H1 (cell line): ENCODE measurements around the gene HSF5. TPM values are rescaled to one million over a fixed set of nuclear protein-coding genes. Genes with fewer than 3 reads are reported as not detected.

ENCODE experiments used
- CTCF ChIA-PET: fragments of 300-600 bp; sonication (Branson Sonifier 250); formaldehyde crosslinking; loops from one replicate; lab custom pipeline; 2021; ENCODE audit not compliant: partially characterized antibody; lab: Charles Lee
- POLR2A ChIA-PET: fragments of 300-600 bp; sonication (Branson Sonifier 250); formaldehyde crosslinking; loops from one replicate; lab custom pipeline; 2021; ENCODE audit warnings: inconsistent platforms; ENCODE audit not compliant: partially characterized antibody; lab: Charles Lee
- DNase-seq, 2 experiments: peaks; one replicate each; pipeline versions ENCODE4 v3.0.0 to v3.0.0-alpha.2; 2010 to 2022; ENCODE audit warnings: low spot score in 2 of 2, low read depth in 1 of 2, mixed read lengths in 1 of 2
- FAIRE-seq: peaks from 2 replicates; lab custom pipeline; 2011; peaks lifted over from hg19 to GRCh38; lab: Jason Lieb, UNC
- H2AFZ ChIP-seq: 2 replicates; pipeline ENCODE4 v1.8.1; 2012; ENCODE audit warnings: low read length, inconsistent platforms
- H2AK5ac ChIP-seq: 2 replicates; pipeline ENCODE4 v1.6.1; 2013; ENCODE audit warnings: low read depth, low read length
- H2BK120ac ChIP-seq: replicated peaks from 2 replicates; pipeline ENCODE3; 2013; ENCODE audit warnings: low read depth, low read length, inconsistent platforms
- H2BK12ac ChIP-seq: 2 replicates; pipeline ENCODE4 v1.6.1; 2013; ENCODE audit warnings: low read depth, low read length
- H2BK15ac ChIP-seq: 2 replicates; pipeline ENCODE4 v1.6.1; 2013; ENCODE audit warnings: low read length
- H2BK20ac ChIP-seq: 2 replicates; pipeline ENCODE4 v1.6.1; 2013; ENCODE audit warnings: low read length
- H2BK5ac ChIP-seq: 2 replicates; pipeline ENCODE4 v1.6.1; 2013; ENCODE audit warnings: low read depth, low read length
- H3K14ac ChIP-seq: 2 replicates; pipeline ENCODE4 v1.6.1; 2013; ENCODE audit warnings: inconsistent platforms; ENCODE audit not compliant: insufficient read length
- H3K18ac ChIP-seq: 2 replicates; pipeline ENCODE4 v1.6.1; 2013; ENCODE audit warnings: low read length; ENCODE audit errors: extremely low read depth
- H3K23ac ChIP-seq: 2 replicates; pipeline ENCODE4 v1.6.1; 2013; ENCODE audit warnings: inconsistent platforms; ENCODE audit not compliant: insufficient read length
- H3K23me2 ChIP-seq: 2 replicates; pipeline ENCODE4 v1.6.1; 2013; ENCODE audit warnings: low read depth, low read length
- H3K27ac ChIP-seq: 2 replicates; pipeline ENCODE4 v1.6.1; 2011; ENCODE audit warnings: low read depth, low read length, inconsistent platforms
- H3K27me3 ChIP-seq, 4 experiments: replicated peaks in 1 of 4; 1 replicate in 1 of 4; 2 replicates in 3 of 4; pipeline versions ENCODE4 v1.6.1 to v1.8.1; 2011 to 2013; ENCODE audit warnings: low read length in 3 of 4, mild to moderate bottlenecking in 3 of 4, inconsistent platforms in 2 of 4, mixed read lengths in 2 of 4, moderate library complexity in 1 of 4; ENCODE audit not compliant: control insufficient read depth in 3 of 4, insufficient read depth in 3 of 4; ENCODE audit errors: extremely low read depth in 1 of 4
- H3K36me3 ChIP-seq, 4 experiments: 2 replicates each; pipeline versions ENCODE4 v1.6.1 to v1.8.1; 2011 to 2013; ENCODE audit warnings: mild to moderate bottlenecking in 4 of 4, low read length in 3 of 4, moderate library complexity in 2 of 4, control low read depth in 1 of 4, inconsistent platforms in 1 of 4; ENCODE audit not compliant: insufficient read depth in 4 of 4, control insufficient read depth in 2 of 4
- H3K4ac ChIP-seq: replicated peaks from 2 replicates; pipeline ENCODE3; 2013; ENCODE audit warnings: low read length, low read depth, mixed read lengths, inconsistent platforms; ENCODE audit not compliant: insufficient read length
- H3K4me1 ChIP-seq, 4 experiments: replicated peaks in 1 of 4; 1 replicate in 1 of 4; 2 replicates in 3 of 4; pipeline versions ENCODE4 v1.6.1 to v1.8.1; 2011 to 2013; ENCODE audit warnings: low read length in 3 of 4, inconsistent platforms in 2 of 4, mixed read lengths in 1 of 4; ENCODE audit not compliant: insufficient read depth in 4 of 4, control insufficient read depth in 3 of 4
- H3K4me2 ChIP-seq, 2 experiments: 2 replicates each; pipeline versions ENCODE4 v1.6.1 to v1.8.1; 2011 to 2013; ENCODE audit warnings: low read depth in 2 of 2, low read length in 2 of 2, control low read depth in 1 of 2, inconsistent platforms in 1 of 2, mild to moderate bottlenecking in 1 of 2; ENCODE audit not compliant: insufficient read depth in 1 of 2
- H3K4me3 ChIP-seq, 4 experiments: fragments of 200-600, 300-600 bp in 1 of 4; sonication (generic), shearing (Covaris generic), sonication (Bioruptor Twin) in 1 of 4; 2 replicates each; pipeline versions ENCODE4 v1.5.1 to v1.8.1; 2011 to 2016; ENCODE audit warnings: low read length in 4 of 4, low read depth in 3 of 4, control low read depth in 2 of 4, inconsistent platforms in 2 of 4, mild to moderate bottlenecking in 2 of 4, mixed read lengths in 1 of 4, moderate library complexity in 1 of 4; ENCODE audit not compliant: insufficient read depth in 2 of 4; ENCODE audit errors: extremely low read depth in 1 of 4
- H3K56ac ChIP-seq: replicated peaks from 2 replicates; pipeline ENCODE3; 2013; ENCODE audit warnings: low read depth, mild to moderate bottlenecking, mixed read lengths, low read length, inconsistent platforms; ENCODE audit not compliant: insufficient read length
- H3K79me1 ChIP-seq: 2 replicates; pipeline ENCODE4 v1.6.1; 2013; ENCODE audit warnings: low read depth, low read length, control low read depth
- H3K79me2 ChIP-seq, 2 experiments: 2 replicates each; pipeline versions ENCODE4 v1.6.1 to v1.8.1; 2012 to 2013; ENCODE audit warnings: low read length in 2 of 2, mild to moderate bottlenecking in 2 of 2, inconsistent platforms in 1 of 2; ENCODE audit not compliant: insufficient read depth in 2 of 2, control insufficient read depth in 1 of 2
- H3K9ac ChIP-seq, 4 experiments: replicated peaks in 1 of 4; 1 replicate in 1 of 4; 2 replicates in 3 of 4; pipeline versions ENCODE4 v1.6.1 to v1.8.1; 2011 to 2013; ENCODE audit warnings: low read depth in 3 of 4, low read length in 3 of 4, control low read depth in 2 of 4, mild to moderate bottlenecking in 2 of 4, moderate library complexity in 2 of 4, inconsistent platforms in 1 of 4; ENCODE audit errors: extremely low read depth in 1 of 4
- H3K9me3 ChIP-seq, 2 experiments: 2 replicates each; pipeline versions ENCODE4 v1.6.1 to v1.8.1; 2012 to 2013; ENCODE audit warnings: mild to moderate bottlenecking in 2 of 2, moderate library complexity in 2 of 2, control low read depth in 1 of 2, inconsistent platforms in 1 of 2, low read depth in 1 of 2, low read length in 1 of 2, mixed read lengths in 1 of 2; ENCODE audit not compliant: insufficient read depth in 2 of 2
- H4K20me1 ChIP-seq, 2 experiments: replicated peaks in 1 of 2; 2 replicates each; pipeline versions ENCODE3 to v1.8.1; 2011 to 2013; ENCODE audit warnings: inconsistent platforms in 2 of 2, low read length in 2 of 2, mild to moderate bottlenecking in 1 of 2; ENCODE audit not compliant: insufficient read depth in 2 of 2, control insufficient read depth in 1 of 2
- H4K5ac ChIP-seq: 2 replicates; pipeline ENCODE4 v1.6.1; 2013; ENCODE audit warnings: low read length, low read depth, mixed read lengths, inconsistent platforms; ENCODE audit not compliant: insufficient read length
- H4K8ac ChIP-seq: 2 replicates; pipeline ENCODE4 v1.8.0; 2013; ENCODE audit warnings: mild to moderate bottlenecking, moderate library complexity, low read length, inconsistent platforms; ENCODE audit not compliant: insufficient read depth; ENCODE audit errors: extremely low read depth
- H4K91ac ChIP-seq: replicated peaks from 2 replicates; pipeline ENCODE3; 2013; ENCODE audit warnings: low read length, mixed read lengths, inconsistent platforms; ENCODE audit not compliant: insufficient read length
- KDM5A ChIP-seq: fragments of 200-600 bp; IDR thresholded peaks from 2 replicates; pipeline ENCODE4 v1.7.1; 2012; ENCODE audit warnings: mild to moderate bottlenecking, low read length, inconsistent platforms, mixed read lengths
- MAFK ChIP-seq: IDR thresholded peaks from 2 replicates; pipeline ENCODE4 v1.6.1; 2012; ENCODE audit warnings: low read depth, mild to moderate bottlenecking, improper control_type of control experiment, low read length
- RXRA ChIP-seq: IDR thresholded peaks from 2 replicates; pipeline ENCODE4 v1.6.1; 2011; ENCODE audit warnings: low read depth, mild to moderate bottlenecking, low read length, moderate library complexity; ENCODE audit not compliant: insufficient read depth
- TAF1 ChIP-seq: IDR thresholded peaks from 2 replicates; pipeline ENCODE4 v1.6.1; 2011; ENCODE audit warnings: mild to moderate bottlenecking, low read depth, low read length
- WGBS, 2 experiments: shearing (Covaris generic) in 1 of 2; methylation state at CpG; one replicate each; pipeline versions ENCODE4 v1.1.6 to v1.1.7; 2013 to 2015; ENCODE audit warnings: low lambda C conversion rate in 2 of 2, mixed read lengths in 2 of 2, inconsistent platforms in 1 of 2, low coverage in 1 of 2, missing lambda C conversion rate in 1 of 2; ENCODE audit not compliant: insufficient replicate concordance in 2 of 2, insufficient coverage in 1 of 2, insufficient read length in 1 of 2; ENCODE audit errors: extremely low coverage in 1 of 2, missing lambda C conversion rate in 1 of 2; 5-methylcytosine and 5-hydroxymethylcytosine counted together
- polyA plus RNA-seq, 7 experiments: library from polyadenylated mRNA; depleted of rRNA in 3 of 7; stranded (reverse) in 5 of 7; unstranded in 2 of 7; fragments of >200 nt in 5 of 7; fragments of 200-250 nt in 2 of 7; gene quantifications; 1 replicate in 5 of 7; 2 replicates in 1 of 7; 4 replicates in 1 of 7; pipeline versions ENCODE4 v1.2.1 to v1.2.3, GENCODE V29; 2011 to 2013; ENCODE audit warnings: missing spikeins in 2 of 7, mixed read lengths in 2 of 7
- total RNA-seq: library from RNA; stranded (reverse); fragmentation: NEBNext Ultra II Directional; extraction: Animal tissue kit (Norgen Biotek cat#: 25700); gene quantifications from 2 replicates; pipeline ENCODE4 v1.2.1, GENCODE V29; 2021
- TF ChIP-seq, protein P1 (sequence below), 3 experiments: IDR thresholded peaks; 1 replicate in 2 of 3; 2 replicates in 1 of 3; pipeline versions ENCODE4 v1.5.1 to v1.6.1; 2011; ENCODE audit warnings: low read length in 3 of 3, mild to moderate bottlenecking in 3 of 3, inconsistent platforms in 2 of 3, low read depth in 1 of 3, moderate library complexity in 1 of 3; ENCODE audit not compliant: insufficient read depth in 1 of 3; ENCODE audit errors: control extremely low read depth in 1 of 3

Gene HSF5
- total and polyA plus RNA-seq, 2 of the 8 experiments (the other 6 are each of a cell fraction or from before 2014, with no cell fraction given): not detected

DNA sequence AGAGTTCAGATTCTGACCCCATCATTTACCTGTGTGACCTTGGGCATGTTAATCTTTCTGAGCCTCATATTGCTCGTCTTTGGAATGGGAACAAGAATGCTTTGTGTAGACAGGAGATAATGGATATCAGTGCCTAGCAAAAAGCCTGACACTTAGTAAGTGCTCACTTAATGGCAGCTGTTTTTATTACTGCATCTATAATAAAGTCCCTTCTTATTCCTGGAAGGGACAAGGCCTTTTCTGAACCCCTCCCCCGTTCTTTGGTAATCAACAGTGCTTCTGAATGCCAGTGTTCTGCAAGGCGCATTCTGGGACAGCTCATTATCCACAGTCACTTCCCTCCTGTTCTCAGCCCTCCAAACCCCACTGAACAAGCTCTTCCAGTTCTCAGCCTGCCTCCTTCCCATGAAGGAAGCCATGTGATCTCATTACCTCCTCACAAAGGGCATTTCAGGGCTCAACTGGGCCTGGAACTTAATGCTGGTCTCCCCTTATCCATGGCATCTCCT, 111.1 kb downstream of the HSF5 start:
- Histone ChIP-seq H3K56ac (no peak overlapping the region), H3K79me2 (no peaks in the 10 kb centered on the region), H3K4me2 (peak overlapping the region in 1 of 2 experiments; percentile 20; a peak in 2 of 4 replicates), H3K27me3 (no peaks in the 10 kb centered on the region), H3K23me2 (no peaks in the 10 kb centered on the region), H4K20me1 (no peaks in the 10 kb centered on the region), H3K9me3 (no peaks in the 10 kb centered on the region), H2BK5ac (no peak overlapping the region; the same call in 1 of the 2 replicates), H2BK12ac (no peak overlapping the region; the same call in 1 of the 2 replicates), H3K14ac (no peak overlapping the region), H4K91ac (no peak overlapping the region), H3K79me1 (no peaks in the 10 kb centered on the region), H3K23ac (no peak overlapping the region), H3K4me1 (peaks cover 6 to 15% (median 10%) of the 10 kb centered on the region in 4 experiments; a peak in 5 of 7 replicates), H2AK5ac (no peak overlapping the region), H4K5ac (no peak overlapping the region), H3K4me3 (no peak overlapping the region), H2BK15ac (no peak overlapping the region), H3K18ac (no peak overlapping the region), H4K8ac (no peak overlapping the region), H2BK20ac (peak overlapping the region; percentile 53; the same call in 1 of the 2 replicates), H3K36me3 (no peaks in the 10 kb centered on the region), H3K4ac (no peak overlapping the region), H3K27ac (no peak overlapping the region), H2AFZ (peak overlapping the region; percentile 80; the same call in 1 of the 2 replicates), H2BK120ac (no peak overlapping the region), H3K9ac (no peak overlapping the region)
- FAIRE-seq: no peak
- 86% methylated on average over 3 of the region's 3 CpGs; no CpG with 5 or more reads in 1 of the 2 experiments for WGBS, 2 experiments
- ChIA-PET POLR2A (interaction anchor here (0.6 to 1.7 kb wide), 4 partner anchors 19 to 39 kb away, joined by 3 to 9 read pairs (median 4); partner anchors contain the start of gene SUPT4H1), CTCF (interaction anchor here (1.0 to 2.8 kb wide), 6 partner anchors 8 to 69 kb away, joined by 3 to 14 read pairs (median 3); no protein-coding TSS in a partner anchor)
- TF ChIP-seq RXRA (no peak), TAF1 (no peak), MAFK (no peak), KDM5A (no peak)
- TF ChIP-seq, protein P1, sequence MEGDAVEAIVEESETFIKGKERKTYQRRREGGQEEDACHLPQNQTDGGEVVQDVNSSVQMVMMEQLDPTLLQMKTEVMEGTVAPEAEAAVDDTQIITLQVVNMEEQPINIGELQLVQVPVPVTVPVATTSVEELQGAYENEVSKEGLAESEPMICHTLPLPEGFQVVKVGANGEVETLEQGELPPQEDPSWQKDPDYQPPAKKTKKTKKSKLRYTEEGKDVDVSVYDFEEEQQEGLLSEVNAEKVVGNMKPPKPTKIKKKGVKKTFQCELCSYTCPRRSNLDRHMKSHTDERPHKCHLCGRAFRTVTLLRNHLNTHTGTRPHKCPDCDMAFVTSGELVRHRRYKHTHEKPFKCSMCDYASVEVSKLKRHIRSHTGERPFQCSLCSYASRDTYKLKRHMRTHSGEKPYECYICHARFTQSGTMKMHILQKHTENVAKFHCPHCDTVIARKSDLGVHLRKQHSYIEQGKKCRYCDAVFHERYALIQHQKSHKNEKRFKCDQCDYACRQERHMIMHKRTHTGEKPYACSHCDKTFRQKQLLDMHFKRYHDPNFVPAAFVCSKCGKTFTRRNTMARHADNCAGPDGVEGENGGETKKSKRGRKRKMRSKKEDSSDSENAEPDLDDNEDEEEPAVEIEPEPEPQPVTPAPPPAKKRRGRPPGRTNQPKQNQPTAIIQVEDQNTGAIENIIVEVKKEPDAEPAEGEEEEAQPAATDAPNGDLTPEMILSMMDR (IDR thresholded peaks at IDR 0.05; ENCODE audit: control extremely low read depth in 1 of 3, insufficient read depth in 1 of 3, low read depth in 1 of 3, low read length in 3 of 3): no peak
- DNase-seq: peak in 1 of 2 experiments; percentile 36
